ENCODE data around the gene BTD.
"Not testable (repeated sequence)": the region's sequence is repeated elsewhere in the genome, so short reads cannot be mapped to it uniquely, and the experiment has no call there.

The BTD gene

GRCh38 chr3:15602146-15602536 lies 596 bp downstream of the BTD start:
- in situ Hi-C loops (cut with HindIII; ENCODE audit: low sequenced_read_pairs) = no loop called here

GRCh38 chr3:15602816-15603215 lies 1.3 kb downstream of the BTD start:
- in situ Hi-C loops (cut with HindIII; ENCODE audit: low sequenced_read_pairs) = not testable (repeated sequence)

- in situ Hi-C loops (cut with HindIII; ENCODE audit: low sequenced_read_pairs) = not testable (repeated sequence)
Measured at GRCh38 chr3:15604584-15604983, 3.0 kb downstream of the BTD start.

- in situ Hi-C loops (cut with HindIII; ENCODE audit: low sequenced_read_pairs) = no loop called here
Measured at GRCh38 chr3:15606434-15606891, 4.9 kb downstream of the BTD start.

- in situ Hi-C loops (cut with HindIII; ENCODE audit: low sequenced_read_pairs) = no loop called here
Measured at GRCh38 chr3:15610082-15610759, 8.7 kb downstream of the BTD start.

GRCh38 chr3:15611018-15611417 lies 9.5 kb downstream of the BTD start:
- in situ Hi-C loops (cut with HindIII; ENCODE audit: low sequenced_read_pairs) = no loop called here

- in situ Hi-C loops (cut with HindIII; ENCODE audit: low sequenced_read_pairs) = no loop called here
Measured at GRCh38 chr3:15612001-15612400, 10.5 kb downstream of the BTD start.

GRCh38 chr3:15614958-15615357 lies 13.4 kb downstream of the BTD start:
- in situ Hi-C loops (cut with HindIII; ENCODE audit: low sequenced_read_pairs) = no loop called here

GRCh38 chr3:15616053-15616452 lies 14.5 kb downstream of the BTD start:
- in situ Hi-C loops (cut with HindIII; ENCODE audit: low sequenced_read_pairs) = no loop called here

- in situ Hi-C loops (cut with HindIII; ENCODE audit: low sequenced_read_pairs) = not testable (repeated sequence)
Measured at GRCh38 chr3:15619659-15620464, 18.3 kb downstream of the BTD start.

GRCh38 chr3:15623535-15624440 lies 22.2 kb downstream of the BTD start:
- in situ Hi-C loops (cut with HindIII; ENCODE audit: low sequenced_read_pairs) = no loop called here

- in situ Hi-C loops (cut with HindIII; ENCODE audit: low sequenced_read_pairs) = no loop called here
Measured at GRCh38 chr3:15628967-15629366, 27.4 kb downstream of the BTD start.

- in situ Hi-C loops (cut with HindIII; ENCODE audit: low sequenced_read_pairs) = no loop called here
Measured at GRCh38 chr3:15629860-15630597, 28.5 kb downstream of the BTD start.

GRCh38 chr3:15630646-15631350 lies 29.3 kb downstream of the BTD start:
- in situ Hi-C loops (cut with HindIII; ENCODE audit: low sequenced_read_pairs) = no loop called here

GRCh38 chr3:15631426-15632211 lies 30.1 kb downstream of the BTD start:
- in situ Hi-C loops (cut with HindIII; ENCODE audit: low sequenced_read_pairs) = no loop called here

- in situ Hi-C loops (cut with HindIII; ENCODE audit: low sequenced_read_pairs) = no loop called here
Measured at GRCh38 chr3:15632212-15632580, 30.7 kb downstream of the BTD start.

- in situ Hi-C loops (cut with HindIII; ENCODE audit: low sequenced_read_pairs) = no loop called here
Measured at GRCh38 chr3:15633159-15633558, 31.6 kb downstream of the BTD start.

GRCh38 chr3:15633766-15634598 lies 32.4 kb downstream of the BTD start:
- in situ Hi-C loops (cut with HindIII; ENCODE audit: low sequenced_read_pairs) = no loop called here

Data from DLD1 (cell line).